OCI-LY3 (cell line): ENCODE measurements around the gene OR6S1.

Source experiments
- H2AFZ ChIP-seq: fragments of 200-600, 300-600 bp; shearing (Covaris generic); 2 replicates; pipeline ENCODE4 v1.6.0; 2014; ENCODE audit warnings: antibody characterized with exemption, low read depth, low read length
- H3K27ac ChIP-seq: fragments of 200-600, 300-600 bp; sonication (generic); 2 replicates; pipeline ENCODE4 v1.5.1; 2014; ENCODE audit warnings: mild to moderate bottlenecking, low read length, moderate library complexity, mixed read lengths
- H3K27me3 ChIP-seq: fragments of 200-600, 300-600 bp; sonication (generic); 2 replicates; pipeline ENCODE4 v1.6.1; 2014; ENCODE audit warnings: low read depth, low read length, mixed read lengths
- H3K36me3 ChIP-seq: fragments of 200-600, 300-600 bp; sonication (generic); replicated peaks from 2 replicates; pipeline ENCODE3; 2014; ENCODE audit warnings: low read depth, low read length, mixed read lengths
- H3K4me1 ChIP-seq: fragments of 300-600, 200-600 bp; sonication (generic); 2 replicates; pipeline ENCODE4 v1.6.1; 2014; ENCODE audit warnings: low read length, mixed read lengths
- H3K4me2 ChIP-seq: fragments of 200-600, 300-600 bp; sonication (generic); 2 replicates; pipeline ENCODE4 v1.6.1; 2014; ENCODE audit warnings: low read length, mixed read lengths
- H3K4me3 ChIP-seq: fragments of 300-600, 200-600 bp; sonication (generic); 2 replicates; pipeline ENCODE4 v1.5.1; 2014; ENCODE audit warnings: antibody characterized with exemption, mild to moderate bottlenecking, low read length, moderate library complexity
- H3K79me2 ChIP-seq: fragments of 300-600, 200-600 bp; shearing (Covaris generic); 2 replicates; pipeline ENCODE4 v1.6.1; 2014; ENCODE audit warnings: mild to moderate bottlenecking, low read length, mixed read lengths
- H3K9ac ChIP-seq: fragments of 300-600, 200-600 bp; shearing (Covaris generic); 2 replicates; pipeline ENCODE4 v1.6.0; 2014; ENCODE audit warnings: mild to moderate bottlenecking, low read length, moderate library complexity
- H3K9me3 ChIP-seq: fragments of 200-600, 300-600 bp; shearing (Covaris generic); 2 replicates; pipeline ENCODE4 v1.6.1; 2014; ENCODE audit warnings: low read length, mixed read lengths; ENCODE audit not compliant: insufficient read depth
- H4K20me1 ChIP-seq: fragments of 200-600, 300-600 bp; sonication (generic); 2 replicates; pipeline ENCODE4 v1.6.1; 2016; ENCODE audit warnings: low read length, mixed read lengths; ENCODE audit not compliant: insufficient read depth
- CTCF ChIP-seq: fragments of 200-600, 300-600 bp; sonication (generic); IDR thresholded peaks from 2 replicates; pipeline ENCODE4 v1.5.1; 2014; ENCODE audit warnings: antibody characterized with exemption, low read length, low read depth
- EZH2phosphoT487 ChIP-seq: fragments of 200-600 bp; shearing (Covaris generic); IDR thresholded peaks from 2 replicates; pipeline ENCODE4 v1.6.1; 2018; ENCODE audit warnings: antibody characterized with exemption, mixed run types, low read depth

OR6S1 gene

GRCh38 chr14:20628063-20628854 is 13.2 kb downstream of the OR6S1 start:
- Histone ChIP-seq H2AFZ (no peak overlapping the region), H4K20me1 (no peaks in the 10 kb centered on the region), H3K9me3 (no peaks in the 10 kb centered on the region), H3K4me2 (no peak overlapping the region), H3K4me3 (no peak overlapping the region), H3K9ac (no peak overlapping the region), H3K27me3 (peaks cover 18% of the 10 kb centered on the region), H3K79me2 (no peaks in the 10 kb centered on the region), H3K4me1 (peaks cover 10% of the 10 kb centered on the region; the same call in 1 of the 2 replicates), H3K36me3 (no peaks in the 10 kb centered on the region), H3K27ac (no peak overlapping the region)
- no peak for TF ChIP-seq EZH2phosphoT487
- TF ChIP-seq CTCF, result no peak

GRCh38 chr14:20627346-20628027 is 14.0 kb downstream of the OR6S1 start:
- Histone ChIP-seq H3K79me2 (no peaks in the 10 kb centered on the region), H3K4me1 (peaks cover 10% of the 10 kb centered on the region; the same call in 1 of the 2 replicates), H3K27ac (no peak overlapping the region), H3K9me3 (no peaks in the 10 kb centered on the region), H4K20me1 (no peaks in the 10 kb centered on the region), H2AFZ (no peak overlapping the region), H3K4me2 (no peak overlapping the region), H3K27me3 (peaks cover 18% of the 10 kb centered on the region), H3K9ac (no peak overlapping the region), H3K36me3 (no peaks in the 10 kb centered on the region), H3K4me3 (no peak overlapping the region)
- TF ChIP-seq EZH2phosphoT487 (no peak), CTCF (no peak)

GRCh38 chr14:20626274-20626673 is 15.2 kb downstream of the OR6S1 start:
- no peak overlapping the region for H2AFZ ChIP-seq
- H3K9ac ChIP-seq, result no peak overlapping the region
- no peaks in the 10 kb centered on the region for H3K79me2 ChIP-seq
- H4K20me1 ChIP-seq, result no peaks in the 10 kb centered on the region
- H3K36me3 ChIP-seq, result no peaks in the 10 kb centered on the region
- no peak overlapping the region for H3K27ac ChIP-seq
- H3K4me1 ChIP-seq, result peaks cover 16% of the 10 kb centered on the region
- TF ChIP-seq EZH2phosphoT487, result no peak
- H3K9me3 ChIP-seq, result no peaks in the 10 kb centered on the region
- no peak overlapping the region for H3K4me2 ChIP-seq
- H3K27me3 ChIP-seq, result peaks cover 18% of the 10 kb centered on the region
- no peak overlapping the region for H3K4me3 ChIP-seq

- Histone ChIP-seq H3K9ac (peak overlapping the region; percentile 38), H3K4me3 (peak overlapping the region; percentile 79), H3K36me3 (no peaks in the 10 kb centered on the region), H3K4me2 (peak overlapping the region; percentile 72), H3K9me3 (no peaks in the 10 kb centered on the region), H4K20me1 (no peaks in the 10 kb centered on the region), H3K27me3 (peaks cover 18% of the 10 kb centered on the region), H3K79me2 (no peaks in the 10 kb centered on the region), H3K27ac (no peak overlapping the region), H3K4me1 (peaks cover 12% of the 10 kb centered on the region), H2AFZ (no peak overlapping the region; the same call in 1 of the 2 replicates)
- no peak for TF ChIP-seq EZH2phosphoT487
- TF ChIP-seq CTCF, result no peak
Observed at GRCh38 chr14:20624495-20625070, 16.9 kb downstream of the OR6S1 start.
